Left colon (tissue), 2 donors: ENCODE measurements around the gene AUTS2. TPM values are rescaled to one million over a fixed set of nuclear protein-coding genes. Genes with fewer than 3 reads are reported as not detected.

Experiments
- ATAC-seq: fragments of 200-7000 bp; cut with Tn5 transposase; one replicate; pipeline ENCODE4 v1.9.1; 2020; ENCODE audit warnings: mild to moderate bottlenecking, moderate library complexity
- DNase-seq, 2 donors: peaks; one replicate each; pipeline ENCODE4 v3.0.0-alpha.2; 2020
- intact Hi-C, 2 donors: fragments of 100-400 bp; cut with DNase I in 1 of 2; cut with micrococcal nuclease in 1 of 2; formaldehyde crosslinking; loops; one replicate each; pipeline versions ENCODE4 v1.11.2 to v1.14.0; 2022; cut with DNase I, micrococcal nuclease
- total RNA-seq, 2 donors: library from RNA; stranded (reverse); fragmentation: NEBNext Ultra II Directional; extraction: Animal tissue kit (Norgen Biotek cat#: 25700); gene quantifications; one replicate each; pipeline ENCODE4 v1.2.1, GENCODE V29; 2021
- donor health status: DM: no; HTN: no; CAD: no.
- donor health status: DM: yes; HTN: yes; CAD: no.

The AUTS2 gene
- total RNA-seq, 2 donors from 2014 or later: 43.3 to 44.2 TPM

- DNase-seq: no peak
- intact Hi-C loops: no loop called here
- ATAC-seq: no peak
Observed at GRCh38 chr7:69696686-69697685, 98.7 kb downstream of the AUTS2 start.

- intact Hi-C loops: no loop called here
- DNase-seq (no peak), ATAC-seq (no peak)
Observed at GRCh38 chr7:69698109-69698825, 100.0 kb downstream of the AUTS2 start.

GRCh38 chr7:69699931-69700330 is 101.7 kb downstream of the AUTS2 start:
- intact Hi-C loops: no loop called here
- no peak for DNase-seq
- ATAC-seq: no peak

- no peak for DNase-seq
- intact Hi-C loops: no loop called here
- ATAC-seq: no peak
Observed at GRCh38 chr7:69700331-69700730, 102.1 kb downstream of the AUTS2 start.

GRCh38 chr7:69701288-69701687 is 103.0 kb downstream of the AUTS2 start:
- no peak for ATAC-seq
- DNase-seq: no peak
- intact Hi-C loops: no loop called here

GRCh38 chr7:69702357-69702756 is 104.1 kb downstream of the AUTS2 start:
- intact Hi-C loops: no loop called here
- no peak for ATAC-seq
- no peak for DNase-seq

GRCh38 chr7:69703099-69703498 is 104.8 kb downstream of the AUTS2 start:
- no peak for ATAC-seq
- intact Hi-C loops: no loop called here
- no peak for DNase-seq

GRCh38 chr7:69706070-69706469 is 107.8 kb downstream of the AUTS2 start:
- no peak for DNase-seq
- ATAC-seq: no peak
- intact Hi-C loops: no loop called here

GRCh38 chr7:69708857-69709256 is 110.6 kb downstream of the AUTS2 start:
- no peak for ATAC-seq
- intact Hi-C loops: no loop called here

GRCh38 chr7:69710768-69711438 is 112.6 kb downstream of the AUTS2 start:
- intact Hi-C loops: no loop called here
- no peak for ATAC-seq
- no peak for DNase-seq

More at GRCh38 chr7:69708857-69709256, 110.6 kb downstream of the AUTS2 start:
- no peak for DNase-seq

- no peak for ATAC-seq
- DNase-seq: no peak
- intact Hi-C loops: no loop called here
Observed at GRCh38 chr7:69714886-69715576, 116.8 kb downstream of the AUTS2 start.

GRCh38 chr7:69717221-69717620 is 118.9 kb downstream of the AUTS2 start:
- DNase-seq: no peak
- ATAC-seq: no peak
- intact Hi-C loops: no loop called here

GRCh38 chr7:69719717-69720116 is 121.4 kb downstream of the AUTS2 start:
- intact Hi-C loops: no loop called here
- DNase-seq (no peak), ATAC-seq (no peak)

GRCh38 chr7:69722843-69723242 is 124.6 kb downstream of the AUTS2 start:
- ATAC-seq (no peak), DNase-seq (no peak)
- intact Hi-C loops: no loop called here

- DNase-seq (no peak), ATAC-seq (no peak)
- intact Hi-C loops: no loop called here
Observed at GRCh38 chr7:69723663-69724062, 125.4 kb downstream of the AUTS2 start.

GRCh38 chr7:69728304-69728703 is 130.0 kb downstream of the AUTS2 start:
- DNase-seq (no peak), ATAC-seq (no peak)
- intact Hi-C loops: no loop called here

GRCh38 chr7:69732203-69732602 is 133.9 kb downstream of the AUTS2 start:
- DNase-seq (peak; percentile 14 to 36), ATAC-seq (peak; percentile 100)
- intact Hi-C loops: no loop called here

GRCh38 chr7:69735582-69735981 is 137.3 kb downstream of the AUTS2 start:
- ATAC-seq (no peak), DNase-seq (no peak)
- intact Hi-C loops: no loop called here
